ENCODE data around the gene FTSJ1. TPM values are rescaled to one million over a fixed set of nuclear protein-coding genes. Genes with fewer than 3 reads are reported as not detected.

The FTSJ1 gene
- total RNA-seq, 1 experiment from 2014 or later: 85.5 TPM

Other genes starting within 250 kb of the FTSJ1 start
- 0.14 and 0.18 TPM in 2 replicates for gene SSX1, start 220.8 kb upstream of the FTSJ1 start, total RNA-seq (2014; rRNA removed; shearing (Covaris generic))
- not detected in 2 replicates for gene SSX3, start 119.5 kb upstream of the FTSJ1 start, total RNA-seq (2014; rRNA removed; shearing (Covaris generic))
- gene SSX4, start 92.7 kb upstream of the FTSJ1 start, total RNA-seq (2014; rRNA removed; shearing (Covaris generic)): 0.07 and 0.26 TPM in 2 replicates
- 0.26 TPM in 1 of 2 replicates, not detected in the other for gene SSX4B, start 64.2 kb upstream of the FTSJ1 start, total RNA-seq (2014; rRNA removed; shearing (Covaris generic))
- 44.0 and 65.0 TPM in 2 replicates for gene SLC38A5, start 5.9 kb upstream of the FTSJ1 start, total RNA-seq (2014; rRNA removed; shearing (Covaris generic))
- gene PORCN, start 32.8 kb downstream of the FTSJ1 start, total RNA-seq (2014; rRNA removed; shearing (Covaris generic)): 22.8 and 23.8 TPM in 2 replicates
- gene EBP, start 45.6 kb downstream of the FTSJ1 start, total RNA-seq (2014; rRNA removed; shearing (Covaris generic)): 158 and 159 TPM in 2 replicates
- gene TBC1D25, start 63.5 kb downstream of the FTSJ1 start, total RNA-seq (2014; rRNA removed; shearing (Covaris generic)): 4.0 and 6.5 TPM in 2 replicates
- gene RBM3, start 98.3 kb downstream of the FTSJ1 start, total RNA-seq (2014; rRNA removed; shearing (Covaris generic)): 112 and 116 TPM in 2 replicates
- gene WDR13, start 121.3 kb downstream of the FTSJ1 start, total RNA-seq (2014; rRNA removed; shearing (Covaris generic)): 24.3 and 55.1 TPM in 2 replicates
- gene WAS, start 207.6 kb downstream of the FTSJ1 start, total RNA-seq (2014; rRNA removed; shearing (Covaris generic)): 0.67 and 0.69 TPM in 2 replicates
- gene SUV39H1, start 220.5 kb downstream of the FTSJ1 start, total RNA-seq (2014; rRNA removed; shearing (Covaris generic)): 19.6 and 20.4 TPM in 2 replicates